ENCODE measurements around the gene TMEM204. TPM values are rescaled to one million over a fixed set of nuclear protein-coding genes. Genes with fewer than 3 reads are reported as not detected.

Gene TMEM204
- total RNA-seq, 4 donors from 2014 or later = 9.4 to 22.5 (median 13.3) TPM

DNA sequence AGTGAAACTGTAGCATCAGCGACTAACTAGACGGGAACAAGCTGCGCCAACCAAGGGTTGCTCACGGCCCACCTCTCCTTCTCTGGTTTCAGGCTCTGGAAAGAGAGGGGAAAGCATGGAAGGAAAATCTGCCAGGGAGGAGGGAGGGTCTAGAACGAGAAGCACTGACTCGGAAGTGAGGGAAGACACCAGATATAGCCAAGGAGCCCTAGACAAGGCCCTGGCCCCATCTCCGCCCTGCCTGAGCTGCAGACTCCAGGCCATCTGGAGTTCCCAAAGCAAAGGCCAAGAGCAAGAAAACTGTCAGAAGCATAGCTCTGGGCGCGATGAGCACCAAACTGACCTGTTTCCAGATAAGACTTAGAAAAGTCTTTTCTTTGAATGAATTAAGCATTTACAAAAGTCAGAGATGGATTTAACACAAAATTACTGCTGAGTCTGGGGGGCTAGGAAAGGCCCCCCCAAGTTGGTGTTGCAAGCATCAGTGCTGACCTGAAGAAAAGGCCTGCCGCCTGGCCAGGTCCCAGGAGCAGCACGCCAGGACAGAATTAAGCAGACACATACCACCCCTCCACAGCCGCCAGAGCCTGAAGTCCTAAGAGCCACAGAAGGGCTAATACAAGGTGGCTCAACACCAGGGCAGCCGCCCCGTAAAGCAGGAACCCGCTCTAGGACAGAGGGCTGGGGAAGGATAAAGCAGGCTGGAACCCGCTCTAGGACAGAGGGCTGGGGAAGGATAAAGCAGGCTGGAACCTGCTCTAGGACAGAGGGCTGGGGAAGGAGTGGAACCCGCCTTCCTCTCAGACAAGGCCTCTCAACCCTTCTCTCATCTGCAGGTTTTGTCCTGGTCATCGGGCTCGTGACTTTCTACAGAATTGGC, 20.7 kb downstream of the TMEM204 start:
- in situ Hi-C loops (cut with MboI; ENCODE audit: low pct_ligation_motif_present in 1 of 4, low pct_unique_long_range_greater_than_20kb in 1 of 4, low sequenced_read_pairs in 3 of 4) = no loop called here
- H3K4me3 ChIP-seq = no peak overlapping the region
- H3K27ac ChIP-seq = peak overlapping the region in 1 of 4 donors; percentile 12
- H3K9me3 ChIP-seq = no peaks in the 10 kb centered on the region
- TF ChIP-seq EP300 (IDR thresholded peaks at IDR 0.05; ENCODE audit: low read depth) (no peak), POLR2AphosphoS5 (IDR thresholded peaks at IDR 0.05) (no peak)
- peaks cover 0 to 10% (median 5%) of the 10 kb centered on the region in 4 donors for H3K4me1 ChIP-seq
- intact Hi-C loops (cut with DNase I; ENCODE audit: low total_unique reads) = no loop called here
- WGBS, 2 donors (ENCODE audit: low coverage in 1 of 2) = 87 to 88% methylated on average over 10 to 19 of the region's 19 CpGs
- DNase-seq = no peak
- peaks cover 0 to 10% (median 2%) of the 10 kb centered on the region in 4 donors for H3K36me3 ChIP-seq
- H3K27me3 ChIP-seq = no peaks in the 10 kb centered on the region

- Histone ChIP-seq H3K27me3 (no peaks in the 10 kb centered on the region), H3K9me3 (no peaks in the 10 kb centered on the region), H3K27ac (no peak overlapping the region), H3K4me3 (no peak overlapping the region), H3K4me1 (peaks cover 0 to 7% (median 3%) of the 10 kb centered on the region in 4 donors), H3K36me3 (peaks cover 0 to 10% (median 2%) of the 10 kb centered on the region in 4 donors)
- DNase-seq = no peak
- in situ Hi-C loops (cut with MboI; ENCODE audit: low pct_ligation_motif_present in 1 of 4, low pct_unique_long_range_greater_than_20kb in 1 of 4, low sequenced_read_pairs in 3 of 4) = no loop called here
- 94 to 100% methylated on average over 1 to 34 of the region's 34 CpGs for WGBS, 2 donors (ENCODE audit: low coverage in 1 of 2)
- intact Hi-C loops (cut with DNase I; ENCODE audit: low total_unique reads) = no loop called here
- TF ChIP-seq, protein P1, sequence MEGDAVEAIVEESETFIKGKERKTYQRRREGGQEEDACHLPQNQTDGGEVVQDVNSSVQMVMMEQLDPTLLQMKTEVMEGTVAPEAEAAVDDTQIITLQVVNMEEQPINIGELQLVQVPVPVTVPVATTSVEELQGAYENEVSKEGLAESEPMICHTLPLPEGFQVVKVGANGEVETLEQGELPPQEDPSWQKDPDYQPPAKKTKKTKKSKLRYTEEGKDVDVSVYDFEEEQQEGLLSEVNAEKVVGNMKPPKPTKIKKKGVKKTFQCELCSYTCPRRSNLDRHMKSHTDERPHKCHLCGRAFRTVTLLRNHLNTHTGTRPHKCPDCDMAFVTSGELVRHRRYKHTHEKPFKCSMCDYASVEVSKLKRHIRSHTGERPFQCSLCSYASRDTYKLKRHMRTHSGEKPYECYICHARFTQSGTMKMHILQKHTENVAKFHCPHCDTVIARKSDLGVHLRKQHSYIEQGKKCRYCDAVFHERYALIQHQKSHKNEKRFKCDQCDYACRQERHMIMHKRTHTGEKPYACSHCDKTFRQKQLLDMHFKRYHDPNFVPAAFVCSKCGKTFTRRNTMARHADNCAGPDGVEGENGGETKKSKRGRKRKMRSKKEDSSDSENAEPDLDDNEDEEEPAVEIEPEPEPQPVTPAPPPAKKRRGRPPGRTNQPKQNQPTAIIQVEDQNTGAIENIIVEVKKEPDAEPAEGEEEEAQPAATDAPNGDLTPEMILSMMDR (IDR thresholded peaks at IDR 0.05) = no peak
Observed at GRCh38 chr16:1554826-1555445, 21.5 kb downstream of the TMEM204 start.

GRCh38 chr16:1556254-1556653, 22.8 kb downstream of the TMEM204 start:
- Histone ChIP-seq H3K27me3 (no peaks in the 10 kb centered on the region), H3K4me3 (no peak overlapping the region), H3K27ac (no peak overlapping the region), H3K36me3 (peaks cover 0 to 10% (median 2%) of the 10 kb centered on the region in 4 donors), H3K9me3 (no peaks in the 10 kb centered on the region), H3K4me1 (no peaks in the 10 kb centered on the region)
- 77% methylated on average over 13 of the region's 13 CpGs; no CpG with 5 or more reads in 1 of the 2 donors for WGBS, 2 donors (ENCODE audit: low coverage in 1 of 2)
- TF ChIP-seq POLR2AphosphoS5 (IDR thresholded peaks at IDR 0.05) (no peak), EP300 (IDR thresholded peaks at IDR 0.05; ENCODE audit: low read depth) (no peak), POLR2A (IDR thresholded peaks at IDR 0.05) (no peak)
- TF ChIP-seq, protein P1 (IDR thresholded peaks at IDR 0.05) = no peak
- DNase-seq = no peak
- in situ Hi-C loops (cut with MboI; ENCODE audit: low pct_ligation_motif_present in 1 of 4, low pct_unique_long_range_greater_than_20kb in 1 of 4, low sequenced_read_pairs in 3 of 4) = no loop called here
- intact Hi-C loops (cut with DNase I; ENCODE audit: low total_unique reads) = no loop called here

DNA sequence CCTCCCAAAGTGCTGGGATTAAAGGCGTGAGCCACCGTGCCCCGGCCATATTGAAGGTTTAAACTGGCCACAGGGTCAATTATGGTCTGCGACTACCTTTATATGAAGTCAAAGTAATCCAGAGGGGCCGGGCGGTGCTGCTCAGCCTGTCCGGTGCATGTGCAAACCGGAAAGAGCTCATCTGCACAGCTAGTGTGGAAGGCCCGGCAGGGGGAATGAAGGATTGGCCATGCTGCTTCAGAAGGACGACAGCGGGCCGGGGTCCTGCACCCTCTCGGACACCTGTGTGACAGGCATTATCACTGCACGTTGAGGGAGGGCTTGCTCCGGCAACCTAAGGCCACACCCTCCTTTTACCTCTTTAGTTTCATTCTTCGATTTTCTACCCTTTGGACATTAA, 23.6 kb downstream of the TMEM204 start:
- H3K27ac ChIP-seq = no peak overlapping the region
- no peak overlapping the region for H3K4me3 ChIP-seq
- H3K4me1 ChIP-seq = no peaks in the 10 kb centered on the region
- no peak for DNase-seq
- WGBS, 2 donors (ENCODE audit: low coverage in 1 of 2) = 80 to 92% methylated on average over 1 to 16 of the region's 16 CpGs
- in situ Hi-C loops (cut with MboI; ENCODE audit: low pct_ligation_motif_present in 1 of 4, low pct_unique_long_range_greater_than_20kb in 1 of 4, low sequenced_read_pairs in 3 of 4) (no loop called here), intact Hi-C loops (cut with DNase I; ENCODE audit: low total_unique reads) (no loop called here)
- H3K9me3 ChIP-seq = no peaks in the 10 kb centered on the region
- H3K36me3 ChIP-seq = peaks cover 0 to 10% (median 2%) of the 10 kb centered on the region in 4 donors
- no peaks in the 10 kb centered on the region for H3K27me3 ChIP-seq
- TF ChIP-seq EP300 (IDR thresholded peaks at IDR 0.05; ENCODE audit: low read depth) (no peak), POLR2AphosphoS5 (IDR thresholded peaks at IDR 0.05) (no peak), POLR2A (IDR thresholded peaks at IDR 0.05) (no peak)
- TF ChIP-seq, protein P1 (IDR thresholded peaks at IDR 0.05) = no peak

Measured in transverse colon (tissue), 4 donors.